ENCODE measurements around the gene HDAC4.

GRCh38 chr2:239386872-239387445 is 13.9 kb downstream of the HDAC4 start:
- no peak for TF ChIP-seq CTCF (IDR thresholded peaks at IDR 0.05)
- TF ChIP-seq EP300 (IDR thresholded peaks at IDR 0.05), result no peak
- no peak for TF ChIP-seq POLR2A (IDR thresholded peaks at IDR 0.05)
